Colonic mucosa (tissue), 4 donors: ENCODE results near the gene MXRA8. TPM values are rescaled to one million over a fixed set of nuclear protein-coding genes. Genes with fewer than 3 reads are reported as not detected.

Experiments used
- DNase-seq: peaks from one replicate; pipeline ENCODE4 v3.0.0-alpha.2; 2020
- H3K27ac ChIP-seq: fragments of 200-600 bp; one replicate; pipeline ENCODE4 v1.8.0; 2021
- H3K27me3 ChIP-seq: fragments of 200-600 bp; one replicate; pipeline ENCODE4 v1.8.0; 2021
- H3K36me3 ChIP-seq: fragments of 200-600 bp; one replicate; pipeline ENCODE4 v1.8.0; 2021
- H3K4me1 ChIP-seq: fragments of 200-600 bp; one replicate; pipeline ENCODE4 v1.8.0; 2021; ENCODE audit warnings: mild to moderate bottlenecking
- H3K4me3 ChIP-seq: fragments of 200-600 bp; one replicate; pipeline ENCODE4 v1.8.0; 2021
- H3K9ac ChIP-seq, 2 donors: one replicate each; pipeline ENCODE4 v1.7.0; 2013; ENCODE audit warnings: control low read depth in 2 of 2, low read depth in 2 of 2, low read length in 2 of 2
- H3K9me3 ChIP-seq: fragments of 200-600 bp; one replicate; pipeline ENCODE4 v1.8.0; 2021
- intact Hi-C: fragments of 100-400 bp; cut with DNase I; formaldehyde crosslinking; loops from one replicate; pipeline ENCODE4 v1.14.1; 2022
- total RNA-seq, 2 donors: library from RNA; stranded (reverse); fragmentation: NEBNext Ultra II Directional in 1 of 2; extraction: Animal tissue kit (Norgen Biotek cat#: 25700) in 1 of 2; gene quantifications; one replicate each; pipeline ENCODE4 v1.2.1, GENCODE V29; 2021
- TF ChIP-seq, protein P1 (sequence below): fragments of 200-600 bp; IDR thresholded peaks from one replicate; pipeline ENCODE4 v1.8.0; 2022; ENCODE audit warnings: antibody characterized with exemption, mild to moderate bottlenecking
- donor health status: healthy.
- donor health status: DM: no; HTN: no; CAD: no.
- donor health status: DM: no; HTN: no; CAD: no.

Gene MXRA8
- total RNA-seq, 2 donors from 2014 or later: 5.9 to 14.0 TPM

DNA sequence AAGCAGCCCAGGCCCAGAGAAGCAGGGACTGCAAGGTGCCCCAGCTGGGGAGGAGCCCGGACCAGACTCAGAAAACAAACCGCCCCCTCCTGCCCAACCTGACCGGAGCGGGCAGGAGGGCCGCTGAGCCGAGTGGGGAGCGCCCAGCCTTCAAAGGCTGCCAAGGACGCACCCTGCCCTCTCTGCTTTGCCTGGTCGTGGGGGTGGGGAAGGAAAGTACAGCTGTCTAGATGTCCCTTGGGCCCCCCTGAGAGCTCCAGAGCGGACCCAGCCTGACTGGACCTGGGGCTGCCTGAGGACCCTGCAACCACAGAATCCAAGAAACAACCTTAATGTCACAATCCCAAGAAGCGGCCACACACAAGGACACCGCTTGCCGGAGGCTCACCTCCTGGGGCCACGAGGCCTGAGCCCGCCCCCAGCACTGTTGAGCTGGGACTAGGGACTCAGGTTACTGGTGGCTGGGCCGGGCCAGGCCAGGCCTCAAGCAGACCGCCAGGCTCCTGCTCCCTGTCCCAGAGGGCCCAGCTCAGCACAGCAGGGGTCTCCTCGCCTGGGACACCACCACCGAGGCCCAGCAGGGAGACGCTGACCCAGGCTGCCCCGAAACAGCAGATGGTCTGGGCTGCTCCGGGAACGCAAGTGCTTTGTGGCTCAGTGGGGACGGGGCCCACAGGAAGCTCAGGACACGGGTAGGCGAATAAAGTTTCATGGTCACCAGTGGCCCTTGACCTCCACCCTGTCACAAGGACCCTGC, 10.5 kb downstream of the MXRA8 start:
- TF ChIP-seq, protein P1, sequence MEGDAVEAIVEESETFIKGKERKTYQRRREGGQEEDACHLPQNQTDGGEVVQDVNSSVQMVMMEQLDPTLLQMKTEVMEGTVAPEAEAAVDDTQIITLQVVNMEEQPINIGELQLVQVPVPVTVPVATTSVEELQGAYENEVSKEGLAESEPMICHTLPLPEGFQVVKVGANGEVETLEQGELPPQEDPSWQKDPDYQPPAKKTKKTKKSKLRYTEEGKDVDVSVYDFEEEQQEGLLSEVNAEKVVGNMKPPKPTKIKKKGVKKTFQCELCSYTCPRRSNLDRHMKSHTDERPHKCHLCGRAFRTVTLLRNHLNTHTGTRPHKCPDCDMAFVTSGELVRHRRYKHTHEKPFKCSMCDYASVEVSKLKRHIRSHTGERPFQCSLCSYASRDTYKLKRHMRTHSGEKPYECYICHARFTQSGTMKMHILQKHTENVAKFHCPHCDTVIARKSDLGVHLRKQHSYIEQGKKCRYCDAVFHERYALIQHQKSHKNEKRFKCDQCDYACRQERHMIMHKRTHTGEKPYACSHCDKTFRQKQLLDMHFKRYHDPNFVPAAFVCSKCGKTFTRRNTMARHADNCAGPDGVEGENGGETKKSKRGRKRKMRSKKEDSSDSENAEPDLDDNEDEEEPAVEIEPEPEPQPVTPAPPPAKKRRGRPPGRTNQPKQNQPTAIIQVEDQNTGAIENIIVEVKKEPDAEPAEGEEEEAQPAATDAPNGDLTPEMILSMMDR: no peak
- peak overlapping the region; percentile 41 for H3K4me3 ChIP-seq
- intact Hi-C loops: no loop called here
- peak; percentile 85 for DNase-seq
- peak overlapping the region; percentile 92 to 94 for H3K9ac ChIP-seq
- peak overlapping the region; percentile 79 for H3K27ac ChIP-seq
- H3K27me3 ChIP-seq: no peaks in the 10 kb centered on the region
- H3K4me1 ChIP-seq: peaks cover 17% of the 10 kb centered on the region
- no peaks in the 10 kb centered on the region for H3K9me3 ChIP-seq
- no peaks in the 10 kb centered on the region for H3K36me3 ChIP-seq

DNA sequence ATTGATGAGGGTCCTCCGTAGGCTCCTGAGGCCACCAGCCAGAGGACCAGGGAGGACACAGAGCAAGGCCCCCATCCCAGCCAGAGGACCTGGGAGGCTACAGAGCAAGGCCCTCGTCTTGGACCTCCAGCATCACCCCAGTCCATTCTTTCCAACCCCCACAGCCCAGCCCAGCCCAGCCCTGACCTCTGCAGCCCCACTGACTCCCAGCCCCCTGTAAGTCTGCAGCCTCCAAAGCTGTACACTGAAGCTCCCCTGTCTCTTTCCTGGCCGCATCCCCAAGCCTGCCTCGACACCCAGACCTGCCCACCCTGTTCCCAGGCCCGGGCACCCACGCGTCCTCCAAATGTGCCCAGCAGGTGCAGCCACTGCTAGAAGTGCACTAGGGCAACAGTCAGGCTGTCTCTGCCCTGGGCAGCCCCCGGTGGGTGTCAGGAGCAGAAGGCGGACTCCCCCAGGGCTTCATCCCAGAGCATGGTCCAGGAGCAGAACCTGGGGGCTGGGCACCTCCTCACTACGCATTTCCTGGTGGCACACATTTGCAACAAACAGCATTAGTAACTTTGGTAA, 11.2 kb downstream of the MXRA8 start:
- TF ChIP-seq, protein P1: no peak
- Histone ChIP-seq H3K36me3 (no peaks in the 10 kb centered on the region), H3K4me3 (peak overlapping the region; percentile 41), H3K9ac (peak overlapping the region; percentile 92 to 94), H3K27me3 (no peaks in the 10 kb centered on the region), H3K27ac (peak overlapping the region; percentile 79), H3K9me3 (no peaks in the 10 kb centered on the region), H3K4me1 (peaks cover 17% of the 10 kb centered on the region)
- intact Hi-C loops: no loop called here
- DNase-seq: no peak

GRCh38 chr1:1346501-1346890, 11.9 kb downstream of the MXRA8 start:
- no peak overlapping the region for H3K4me3 ChIP-seq
- H3K27ac ChIP-seq: no peak overlapping the region
- no peak overlapping the region for H3K9ac ChIP-seq
- no peaks in the 10 kb centered on the region for H3K9me3 ChIP-seq
- TF ChIP-seq, protein P1: no peak
- intact Hi-C loops: no loop called here
- DNase-seq: no peak
- H3K36me3 ChIP-seq: no peaks in the 10 kb centered on the region
- H3K27me3 ChIP-seq: no peaks in the 10 kb centered on the region
- H3K4me1 ChIP-seq: peaks cover 17% of the 10 kb centered on the region

GRCh38 chr1:1345860-1346500, 12.4 kb downstream of the MXRA8 start:
- Histone ChIP-seq H3K27me3 (no peaks in the 10 kb centered on the region), H3K4me3 (no peak overlapping the region), H3K4me1 (peaks cover 17% of the 10 kb centered on the region), H3K9ac (peak overlapping the region; percentile 9 to 43), H3K27ac (no peak overlapping the region), H3K36me3 (no peaks in the 10 kb centered on the region), H3K9me3 (no peaks in the 10 kb centered on the region)
- TF ChIP-seq, protein P1: no peak
- intact Hi-C loops: no loop called here
- DNase-seq: no peak

DNA sequence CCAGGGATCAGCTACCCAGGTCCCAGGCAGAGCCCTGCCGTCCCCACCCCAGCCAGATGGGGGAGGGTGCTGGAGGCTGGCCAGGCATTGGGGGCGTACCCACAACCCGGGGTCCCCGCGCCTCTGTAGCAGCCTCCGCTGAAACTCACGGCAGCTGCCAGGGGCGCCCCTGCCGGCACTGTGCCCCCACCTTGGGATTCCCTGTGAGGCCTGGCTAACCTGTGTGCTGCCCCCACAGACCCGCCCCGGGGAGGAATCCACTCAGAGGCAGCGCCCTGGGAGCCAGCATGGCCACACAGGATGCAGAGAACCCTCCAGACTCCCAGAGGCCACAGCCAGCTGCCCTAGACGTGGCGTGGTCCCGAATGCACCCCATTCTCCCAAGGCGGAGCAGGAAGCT, 13.0 kb downstream of the MXRA8 start:
- no peak overlapping the region for H3K4me3 ChIP-seq
- H3K9me3 ChIP-seq: no peaks in the 10 kb centered on the region
- H3K27me3 ChIP-seq: no peaks in the 10 kb centered on the region
- TF ChIP-seq, protein P1: no peak
- peak overlapping the region in 1 of 2 donors; percentile 9 for H3K9ac ChIP-seq
- H3K36me3 ChIP-seq: no peaks in the 10 kb centered on the region
- H3K4me1 ChIP-seq: peaks cover 17% of the 10 kb centered on the region
- H3K27ac ChIP-seq: no peak overlapping the region
- no peak for DNase-seq
- intact Hi-C loops: no loop called here
